ENCODE results near the gene ADAMTS20. TPM values are rescaled to one million over a fixed set of nuclear protein-coding genes. Genes with fewer than 3 reads are reported as not detected.

ADAMTS20 gene, protein sequence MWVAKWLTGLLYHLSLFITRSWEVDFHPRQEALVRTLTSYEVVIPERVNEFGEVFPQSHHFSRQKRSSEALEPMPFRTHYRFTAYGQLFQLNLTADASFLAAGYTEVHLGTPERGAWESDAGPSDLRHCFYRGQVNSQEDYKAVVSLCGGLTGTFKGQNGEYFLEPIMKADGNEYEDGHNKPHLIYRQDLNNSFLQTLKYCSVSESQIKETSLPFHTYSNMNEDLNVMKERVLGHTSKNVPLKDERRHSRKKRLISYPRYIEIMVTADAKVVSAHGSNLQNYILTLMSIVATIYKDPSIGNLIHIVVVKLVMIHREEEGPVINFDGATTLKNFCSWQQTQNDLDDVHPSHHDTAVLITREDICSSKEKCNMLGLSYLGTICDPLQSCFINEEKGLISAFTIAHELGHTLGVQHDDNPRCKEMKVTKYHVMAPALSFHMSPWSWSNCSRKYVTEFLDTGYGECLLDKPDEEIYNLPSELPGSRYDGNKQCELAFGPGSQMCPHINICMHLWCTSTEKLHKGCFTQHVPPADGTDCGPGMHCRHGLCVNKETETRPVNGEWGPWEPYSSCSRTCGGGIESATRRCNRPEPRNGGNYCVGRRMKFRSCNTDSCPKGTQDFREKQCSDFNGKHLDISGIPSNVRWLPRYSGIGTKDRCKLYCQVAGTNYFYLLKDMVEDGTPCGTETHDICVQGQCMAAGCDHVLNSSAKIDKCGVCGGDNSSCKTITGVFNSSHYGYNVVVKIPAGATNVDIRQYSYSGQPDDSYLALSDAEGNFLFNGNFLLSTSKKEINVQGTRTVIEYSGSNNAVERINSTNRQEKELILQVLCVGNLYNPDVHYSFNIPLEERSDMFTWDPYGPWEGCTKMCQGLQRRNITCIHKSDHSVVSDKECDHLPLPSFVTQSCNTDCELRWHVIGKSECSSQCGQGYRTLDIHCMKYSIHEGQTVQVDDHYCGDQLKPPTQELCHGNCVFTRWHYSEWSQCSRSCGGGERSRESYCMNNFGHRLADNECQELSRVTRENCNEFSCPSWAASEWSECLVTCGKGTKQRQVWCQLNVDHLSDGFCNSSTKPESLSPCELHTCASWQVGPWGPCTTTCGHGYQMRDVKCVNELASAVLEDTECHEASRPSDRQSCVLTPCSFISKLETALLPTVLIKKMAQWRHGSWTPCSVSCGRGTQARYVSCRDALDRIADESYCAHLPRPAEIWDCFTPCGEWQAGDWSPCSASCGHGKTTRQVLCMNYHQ (N-terminal part only)
- total RNA-seq: 0.24 TPM in 1 of 2 replicates, not detected in the other

GRCh38 chr12:43551971-43552559 is at the start of gene ADAMTS20:
Gene ADAMTS20 (minus strand): TSS chr12:43552203. CDS start chr12:43551921, 282 bp downstream.

Other genes starting within 250 kb of the ADAMTS20 start
- gene PUS7L, start 206.6 kb upstream of the ADAMTS20 start, total RNA-seq: 9.3 and 13.6 TPM in 2 replicates
- gene IRAK4, start 206.7 kb upstream of the ADAMTS20 start, total RNA-seq: 7.9 and 18.4 TPM in 2 replicates